ENCODE measurements around the gene C11orf42.

DNA sequence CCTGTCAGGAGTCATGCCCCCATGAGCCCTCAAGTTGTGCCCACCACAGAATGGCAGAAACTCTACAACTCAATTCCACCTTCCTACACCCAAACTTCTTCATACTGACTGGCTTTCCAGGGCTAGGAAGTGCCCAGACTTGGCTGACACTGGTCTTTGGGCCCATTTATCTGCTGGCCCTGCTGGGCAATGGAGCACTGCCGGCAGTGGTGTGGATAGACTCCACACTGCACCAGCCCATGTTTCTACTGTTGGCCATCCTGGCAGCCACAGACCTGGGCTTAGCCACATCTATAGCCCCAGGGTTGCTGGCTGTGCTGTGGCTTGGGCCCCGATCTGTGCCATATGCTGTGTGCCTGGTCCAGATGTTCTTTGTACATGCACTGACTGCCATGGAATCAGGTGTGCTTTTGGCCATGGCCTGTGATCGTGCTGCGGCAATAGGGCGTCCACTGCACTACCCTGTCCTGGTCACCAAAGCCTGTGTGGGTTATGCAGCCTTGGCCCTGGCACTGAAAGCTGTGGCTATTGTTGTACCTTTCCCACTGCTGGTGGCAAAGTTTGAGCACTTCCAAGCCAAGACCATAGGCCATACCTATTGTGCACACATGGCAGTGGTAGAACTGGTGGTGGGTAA is 6.1 kb upstream of the C11orf42 start, which contains the start of gene OR52W1:
- TF ChIP-seq POLR2AphosphoS5 (IDR thresholded peaks at IDR 0.05; ENCODE audit: borderline replicate concordance, low read depth, low read length) (no peak), EZH2 (IDR thresholded peaks at IDR 0.05) (no peak)

All from SK-N-MC (cell line).